ENCODE measurements around the gene FDX1.
"Not testable (repeated sequence)": the region's sequence is repeated elsewhere in the genome, so short reads cannot be mapped to it uniquely, and the experiment has no call there.

- TF ChIP-seq TCF7L2 (IDR thresholded peaks at IDR 0.05; ENCODE audit: borderline replicate concordance, extremely low read depth, insufficient read depth, insufficient read length); CTCF (IDR thresholded peaks at IDR 0.05 in 2 of 3, conservative IDR thresholded peaks at IDR 0.05 in 1 of 3; ENCODE audit: borderline replicate concordance in 1 of 3, insufficient read depth in 1 of 3, low read depth in 2 of 3, low read length in 2 of 3); POLR2AphosphoS5 (IDR thresholded peaks at IDR 0.05; ENCODE audit: low read depth, low read length); POLR2A (IDR thresholded peaks at IDR 0.05; ENCODE audit: borderline replicate concordance, extremely low read depth, insufficient read depth, insufficient read length); JUND (IDR thresholded peaks at IDR 0.05); EZH2phosphoT487 (IDR thresholded peaks at IDR 0.05; ENCODE audit: borderline replicate concordance); CEBPB (IDR thresholded peaks at IDR 0.05; ENCODE audit: low read depth): not testable (repeated sequence)
- TF ChIP-seq, protein P1, sequence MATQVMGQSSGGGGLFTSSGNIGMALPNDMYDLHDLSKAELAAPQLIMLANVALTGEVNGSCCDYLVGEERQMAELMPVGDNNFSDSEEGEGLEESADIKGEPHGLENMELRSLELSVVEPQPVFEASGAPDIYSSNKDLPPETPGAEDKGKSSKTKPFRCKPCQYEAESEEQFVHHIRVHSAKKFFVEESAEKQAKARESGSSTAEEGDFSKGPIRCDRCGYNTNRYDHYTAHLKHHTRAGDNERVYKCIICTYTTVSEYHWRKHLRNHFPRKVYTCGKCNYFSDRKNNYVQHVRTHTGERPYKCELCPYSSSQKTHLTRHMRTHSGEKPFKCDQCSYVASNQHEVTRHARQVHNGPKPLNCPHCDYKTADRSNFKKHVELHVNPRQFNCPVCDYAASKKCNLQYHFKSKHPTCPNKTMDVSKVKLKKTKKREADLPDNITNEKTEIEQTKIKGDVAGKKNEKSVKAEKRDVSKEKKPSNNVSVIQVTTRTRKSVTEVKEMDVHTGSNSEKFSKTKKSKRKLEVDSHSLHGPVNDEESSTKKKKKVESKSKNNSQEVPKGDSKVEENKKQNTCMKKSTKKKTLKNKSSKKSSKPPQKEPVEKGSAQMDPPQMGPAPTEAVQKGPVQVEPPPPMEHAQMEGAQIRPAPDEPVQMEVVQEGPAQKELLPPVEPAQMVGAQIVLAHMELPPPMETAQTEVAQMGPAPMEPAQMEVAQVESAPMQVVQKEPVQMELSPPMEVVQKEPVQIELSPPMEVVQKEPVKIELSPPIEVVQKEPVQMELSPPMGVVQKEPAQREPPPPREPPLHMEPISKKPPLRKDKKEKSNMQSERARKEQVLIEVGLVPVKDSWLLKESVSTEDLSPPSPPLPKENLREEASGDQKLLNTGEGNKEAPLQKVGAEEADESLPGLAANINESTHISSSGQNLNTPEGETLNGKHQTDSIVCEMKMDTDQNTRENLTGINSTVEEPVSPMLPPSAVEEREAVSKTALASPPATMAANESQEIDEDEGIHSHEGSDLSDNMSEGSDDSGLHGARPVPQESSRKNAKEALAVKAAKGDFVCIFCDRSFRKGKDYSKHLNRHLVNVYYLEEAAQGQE (IDR thresholded peaks at IDR 0.05; ENCODE audit: low read depth) = not testable (repeated sequence)
Observed at GRCh38 chr11:110388231-110388630, 41.5 kb upstream of the FDX1 start.

All from HCT116 (cell line).